NCI-H1436 treated with DMSO at 0.1 percent for 48 hours (cell line): ENCODE measurements around the gene PGM1.
"Not testable (repeated sequence)": the region's sequence is repeated elsewhere in the genome, so short reads cannot be mapped to it uniquely, and the experiment has no call there.

Experiments used
- DNase-seq: peaks from one replicate; lab custom pipeline; 2025; lab: John Stamatoyannopoulos, UW

Gene PGM1

GRCh38 chr1:63593303-63593885 is at the start of gene PGM1:
TSS of gene PGM1 (plus strand) at chr1:63593411. CDS start at chr1:63593489, 78 bp downstream.
- DNase-seq, result no peak

- DNase-seq, result no peak
These were observed 47.4 kb upstream of the PGM1 start for GRCh38 chr1:63545780-63546179.

- DNase-seq, result no peak
These were observed 45.5 kb upstream of the PGM1 start for GRCh38 chr1:63547621-63548294.

GRCh38 chr1:63548303-63548702 is 44.9 kb upstream of the PGM1 start:
- no peak for DNase-seq

- DNase-seq, result no peak
These were observed 44.3 kb upstream of the PGM1 start for GRCh38 chr1:63548877-63549276.

GRCh38 chr1:63555480-63555879 is 37.7 kb upstream of the PGM1 start:
- no peak for DNase-seq

GRCh38 chr1:63557365-63557987 is 35.7 kb upstream of the PGM1 start:
- DNase-seq, result no peak

GRCh38 chr1:63559357-63559756 is 33.9 kb upstream of the PGM1 start:
- no peak for DNase-seq

GRCh38 chr1:63563745-63564144 is 29.5 kb upstream of the PGM1 start:
- no peak for DNase-seq

- DNase-seq, result no peak
These were observed 24.1 kb upstream of the PGM1 start for GRCh38 chr1:63569068-63569467.

GRCh38 chr1:63569640-63570316 is 23.4 kb upstream of the PGM1 start:
- DNase-seq, result no peak

GRCh38 chr1:63572686-63573085 is 20.5 kb upstream of the PGM1 start:
- not testable (repeated sequence) for DNase-seq

GRCh38 chr1:63574203-63574796 is 18.9 kb upstream of the PGM1 start:
- not testable (repeated sequence) for DNase-seq

- no peak for DNase-seq
These were observed 17.8 kb upstream of the PGM1 start for GRCh38 chr1:63575340-63575826.

GRCh38 chr1:63586326-63586725 is 6.9 kb upstream of the PGM1 start:
- not testable (repeated sequence) for DNase-seq

GRCh38 chr1:63590166-63590560 is 3.0 kb upstream of the PGM1 start:
- no peak for DNase-seq

GRCh38 chr1:63592536-63593302 is 492 bp upstream of the PGM1 start:
- no peak for DNase-seq

GRCh38 chr1:63593886-63594605 is 835 bp downstream of the PGM1 start:
- DNase-seq, result no peak

GRCh38 chr1:63595435-63595834 is 2.2 kb downstream of the PGM1 start:
- no peak for DNase-seq

GRCh38 chr1:63599799-63600198 is 6.6 kb downstream of the PGM1 start:
- DNase-seq, result no peak

GRCh38 chr1:63600248-63600647 is 7.0 kb downstream of the PGM1 start:
- no peak for DNase-seq
